ENCODE measurements around the gene ZNF474.
"Not testable (repeated sequence)": the region's sequence is repeated elsewhere in the genome, so short reads cannot be mapped to it uniquely, and the experiment has no call there.

Gene ZNF474

GRCh38 chr5:122093415-122094180, 35.7 kb upstream of the ZNF474 start:
- Histone ChIP-seq H3K4me3 (ENCODE audit: insufficient read depth, low read length, poor library complexity, severe bottlenecking) (no peak overlapping the region), H3K27me3 (ENCODE audit: low read length) (no peaks in the 10 kb centered on the region), H3F3A (ENCODE audit: insufficient read depth) (no peaks in the 10 kb centered on the region), H3K79me2 (ENCODE audit: insufficient read depth, low read length) (no peaks in the 10 kb centered on the region), H3K9me3 (ENCODE audit: insufficient read depth, low read length) (no peaks in the 10 kb centered on the region), H3K36me3 (ENCODE audit: low read length) (no peaks in the 10 kb centered on the region), H3K27ac (ENCODE audit: low read depth, low read length) (no peak overlapping the region), H3K4me2 (ENCODE audit: low read depth, low read length, poor library complexity, severe bottlenecking) (no peak overlapping the region), H2AFZ (ENCODE audit: low read depth, low read length, severe bottlenecking) (no peak overlapping the region), H3K9ac (ENCODE audit: low read length) (no peak overlapping the region), H4K20me1 (ENCODE audit: low read depth, low read length) (no peaks in the 10 kb centered on the region), H3K9me2 (replicated peaks; ENCODE audit: insufficient read depth, low read length) (no peaks in the 10 kb centered on the region)
- TF ChIP-seq EZH2phosphoT487 (conservative IDR thresholded peaks at IDR 0.05; ENCODE audit: low read length) (no peak), CTCF (IDR thresholded peaks at IDR 0.05; ENCODE audit: insufficient read depth, low read length, poor library complexity, severe bottlenecking) (no peak)

GRCh38 chr5:122094251-122094650, 35.1 kb upstream of the ZNF474 start:
- H3K79me2 ChIP-seq (ENCODE audit: insufficient read depth, low read length); H3K27me3 ChIP-seq (ENCODE audit: low read length); H3K9me2 ChIP-seq (replicated peaks; ENCODE audit: insufficient read depth, low read length); H3K36me3 ChIP-seq (ENCODE audit: low read length); H3K4me2 ChIP-seq (ENCODE audit: low read depth, low read length, poor library complexity, severe bottlenecking); H4K20me1 ChIP-seq (ENCODE audit: low read depth, low read length); H3K9ac ChIP-seq (ENCODE audit: low read length); H2AFZ ChIP-seq (ENCODE audit: low read depth, low read length, severe bottlenecking); H3K9me3 ChIP-seq (ENCODE audit: insufficient read depth, low read length); H3F3A ChIP-seq (ENCODE audit: insufficient read depth); H3K4me3 ChIP-seq (ENCODE audit: insufficient read depth, low read length, poor library complexity, severe bottlenecking); H3K27ac ChIP-seq (ENCODE audit: low read depth, low read length): not testable (repeated sequence)

GRCh38 chr5:122095158-122095557, 34.2 kb upstream of the ZNF474 start:
- no peak for TF ChIP-seq CTCF (IDR thresholded peaks at IDR 0.05; ENCODE audit: insufficient read depth, low read length, poor library complexity, severe bottlenecking)
- TF ChIP-seq EZH2phosphoT487 (conservative IDR thresholded peaks at IDR 0.05; ENCODE audit: low read length), result no peak
- no peak overlapping the region for H2AFZ ChIP-seq (ENCODE audit: low read depth, low read length, severe bottlenecking)
- no peaks in the 10 kb centered on the region for H3K36me3 ChIP-seq (ENCODE audit: low read length)
- H3K4me2 ChIP-seq (ENCODE audit: low read depth, low read length, poor library complexity, severe bottlenecking), result no peak overlapping the region
- H3K27me3 ChIP-seq (ENCODE audit: low read length), result no peaks in the 10 kb centered on the region
- H3K4me3 ChIP-seq (ENCODE audit: insufficient read depth, low read length, poor library complexity, severe bottlenecking), result no peak overlapping the region
- no peak overlapping the region for H3K9ac ChIP-seq (ENCODE audit: low read length)
- no peaks in the 10 kb centered on the region for H4K20me1 ChIP-seq (ENCODE audit: low read depth, low read length)
- H3F3A ChIP-seq (ENCODE audit: insufficient read depth), result no peaks in the 10 kb centered on the region
- H3K27ac ChIP-seq (ENCODE audit: low read depth, low read length), result no peak overlapping the region
- no peaks in the 10 kb centered on the region for H3K9me3 ChIP-seq (ENCODE audit: insufficient read depth, low read length)
- no peaks in the 10 kb centered on the region for H3K79me2 ChIP-seq (ENCODE audit: insufficient read depth, low read length)
- no peaks in the 10 kb centered on the region for H3K9me2 ChIP-seq (replicated peaks; ENCODE audit: insufficient read depth, low read length)

- H3K79me2 ChIP-seq (ENCODE audit: insufficient read depth, low read length), result no peaks in the 10 kb centered on the region
- H3K27ac ChIP-seq (ENCODE audit: low read depth, low read length), result no peak overlapping the region
- no peak overlapping the region for H3K4me2 ChIP-seq (ENCODE audit: low read depth, low read length, poor library complexity, severe bottlenecking)
- H3K9me3 ChIP-seq (ENCODE audit: insufficient read depth, low read length), result no peaks in the 10 kb centered on the region
- no peaks in the 10 kb centered on the region for H3F3A ChIP-seq (ENCODE audit: insufficient read depth)
- no peaks in the 10 kb centered on the region for H3K36me3 ChIP-seq (ENCODE audit: low read length)
- no peak overlapping the region for H3K9ac ChIP-seq (ENCODE audit: low read length)
- no peak overlapping the region for H3K4me3 ChIP-seq (ENCODE audit: insufficient read depth, low read length, poor library complexity, severe bottlenecking)
- TF ChIP-seq EZH2phosphoT487 (conservative IDR thresholded peaks at IDR 0.05; ENCODE audit: low read length), result no peak
- TF ChIP-seq CTCF (IDR thresholded peaks at IDR 0.05; ENCODE audit: insufficient read depth, low read length, poor library complexity, severe bottlenecking), result no peak
- H3K27me3 ChIP-seq (ENCODE audit: low read length), result no peaks in the 10 kb centered on the region
- no peak overlapping the region for H2AFZ ChIP-seq (ENCODE audit: low read depth, low read length, severe bottlenecking)
- H3K9me2 ChIP-seq (replicated peaks; ENCODE audit: insufficient read depth, low read length), result no peaks in the 10 kb centered on the region
- H4K20me1 ChIP-seq (ENCODE audit: low read depth, low read length), result no peaks in the 10 kb centered on the region
Measured at GRCh38 chr5:122097391-122097790, 32.0 kb upstream of the ZNF474 start.
